ENCODE measurements around the gene NPPC. TPM values are rescaled to one million over a fixed set of nuclear protein-coding genes. Genes with fewer than 3 reads are reported as not detected.

NPPC gene
- total RNA-seq, 1 donor from 2014 or later, result not detected

GRCh38 chr2:231928901-231929725 lies 2.9 kb upstream of the NPPC start:
- peaks cover 6% of the 10 kb centered on the region for H3K4me1 Mint-ChIP-seq (ENCODE audit: unreplicated experiment)
- H3K36me3 Mint-ChIP-seq (ENCODE audit: unreplicated experiment), result no peaks in the 10 kb centered on the region
- no peaks in the 10 kb centered on the region for H3K9me3 Mint-ChIP-seq (ENCODE audit: unreplicated experiment)
- peaks cover 65% of the 10 kb centered on the region for H3K27me3 Mint-ChIP-seq (ENCODE audit: unreplicated experiment)
- TF ChIP-seq CTCF (IDR thresholded peaks at IDR 0.05), result no peak
- H3K4me3 Mint-ChIP-seq (ENCODE audit: unreplicated experiment), result no peak overlapping the region
- peak; percentile 65 for DNase-seq (ENCODE audit: extremely low spot score, unreplicated experiment)
- H3K27ac Mint-ChIP-seq (ENCODE audit: unreplicated experiment), result no peak overlapping the region

GRCh38 chr2:231928481-231928880 lies 2.3 kb upstream of the NPPC start:
- Mint-ChIP-seq H3K4me1 (ENCODE audit: unreplicated experiment) (peaks cover 6% of the 10 kb centered on the region), H3K27me3 (ENCODE audit: unreplicated experiment) (peaks cover 72% of the 10 kb centered on the region), H3K9me3 (ENCODE audit: unreplicated experiment) (no peaks in the 10 kb centered on the region), H3K27ac (ENCODE audit: unreplicated experiment) (no peak overlapping the region), H3K36me3 (ENCODE audit: unreplicated experiment) (no peaks in the 10 kb centered on the region), H3K4me3 (ENCODE audit: unreplicated experiment) (no peak overlapping the region)
- no peak for TF ChIP-seq CTCF (IDR thresholded peaks at IDR 0.05)
- peak; percentile 77 for DNase-seq (ENCODE audit: extremely low spot score, unreplicated experiment)

- Mint-ChIP-seq H3K36me3 (ENCODE audit: unreplicated experiment) (no peaks in the 10 kb centered on the region), H3K27ac (ENCODE audit: unreplicated experiment) (no peak overlapping the region), H3K9me3 (ENCODE audit: unreplicated experiment) (no peaks in the 10 kb centered on the region), H3K27me3 (ENCODE audit: unreplicated experiment) (peaks cover 72% of the 10 kb centered on the region), H3K4me1 (ENCODE audit: unreplicated experiment) (peaks cover 6% of the 10 kb centered on the region), H3K4me3 (ENCODE audit: unreplicated experiment) (no peak overlapping the region)
- no peak for TF ChIP-seq CTCF (IDR thresholded peaks at IDR 0.05)
- DNase-seq (ENCODE audit: extremely low spot score, unreplicated experiment), result no peak
These were observed 1.3 kb upstream of the NPPC start for GRCh38 chr2:231927566-231927890.

GRCh38 chr2:231926761-231927565 lies 767 bp upstream of the NPPC start:
- TF ChIP-seq CTCF (IDR thresholded peaks at IDR 0.05), result no peak
- Mint-ChIP-seq H3K27me3 (ENCODE audit: unreplicated experiment) (peaks cover 74% of the 10 kb centered on the region), H3K9me3 (ENCODE audit: unreplicated experiment) (no peaks in the 10 kb centered on the region), H3K36me3 (ENCODE audit: unreplicated experiment) (no peaks in the 10 kb centered on the region), H3K27ac (ENCODE audit: unreplicated experiment) (no peak overlapping the region), H3K4me1 (ENCODE audit: unreplicated experiment) (peaks cover 6% of the 10 kb centered on the region), H3K4me3 (ENCODE audit: unreplicated experiment) (peak overlapping the region; percentile 53)
- DNase-seq (ENCODE audit: extremely low spot score, unreplicated experiment), result no peak

All from osteocyte (in vitro differentiated cells).